ENCODE results near the gene SUSD2. TPM values are rescaled to one million over a fixed set of nuclear protein-coding genes. Genes with fewer than 3 reads are reported as not detected.
"Not testable (repeated sequence)": the region's sequence is repeated elsewhere in the genome, so short reads cannot be mapped to it uniquely, and the experiment has no call there.

Gene SUSD2
- polyA plus RNA-seq, 1 donor (not counting 4 experiments of a cell fraction or from before 2014, with no cell fraction given), result 0.01 TPM

DNA sequence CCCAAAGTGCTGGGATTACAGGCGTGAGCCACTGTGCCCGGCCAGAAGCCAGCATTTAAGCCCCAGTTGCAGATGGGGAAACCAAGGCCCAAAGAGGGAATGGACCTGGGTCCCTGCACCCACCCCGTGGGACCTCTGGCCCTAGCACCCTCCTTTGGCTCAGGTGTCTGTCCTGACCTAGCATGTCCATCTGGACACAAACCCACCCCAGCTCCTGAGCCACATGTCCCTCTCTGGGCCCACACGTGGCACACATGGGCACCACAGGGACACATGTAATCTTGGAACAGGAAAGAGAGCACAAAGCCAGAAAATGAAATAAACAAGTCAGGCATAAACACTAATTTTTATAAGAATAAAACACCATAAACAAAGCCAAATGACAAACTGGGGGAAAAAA lies 54.0 kb downstream of the SUSD2 start:
- H3K9me1 ChIP-seq (ENCODE audit: control insufficient read depth, extremely low read depth, insufficient read depth, low read length), result no peaks in the 10 kb centered on the region
- H3K27me3 ChIP-seq (ENCODE audit: control insufficient read depth, extremely low read depth, insufficient read depth, low read length), result no peaks in the 10 kb centered on the region
- no peak for FAIRE-seq
- no peak for DNase-seq (ENCODE audit: low read depth, low spot score)
- H4K20me1 ChIP-seq (ENCODE audit: control insufficient read depth, extremely low read depth, insufficient read depth, low read length), result no peaks in the 10 kb centered on the region
- TF ChIP-seq EZH2 (IDR thresholded peaks at IDR 0.05; ENCODE audit: low read length), result no peak
- TF ChIP-seq, protein P1, sequence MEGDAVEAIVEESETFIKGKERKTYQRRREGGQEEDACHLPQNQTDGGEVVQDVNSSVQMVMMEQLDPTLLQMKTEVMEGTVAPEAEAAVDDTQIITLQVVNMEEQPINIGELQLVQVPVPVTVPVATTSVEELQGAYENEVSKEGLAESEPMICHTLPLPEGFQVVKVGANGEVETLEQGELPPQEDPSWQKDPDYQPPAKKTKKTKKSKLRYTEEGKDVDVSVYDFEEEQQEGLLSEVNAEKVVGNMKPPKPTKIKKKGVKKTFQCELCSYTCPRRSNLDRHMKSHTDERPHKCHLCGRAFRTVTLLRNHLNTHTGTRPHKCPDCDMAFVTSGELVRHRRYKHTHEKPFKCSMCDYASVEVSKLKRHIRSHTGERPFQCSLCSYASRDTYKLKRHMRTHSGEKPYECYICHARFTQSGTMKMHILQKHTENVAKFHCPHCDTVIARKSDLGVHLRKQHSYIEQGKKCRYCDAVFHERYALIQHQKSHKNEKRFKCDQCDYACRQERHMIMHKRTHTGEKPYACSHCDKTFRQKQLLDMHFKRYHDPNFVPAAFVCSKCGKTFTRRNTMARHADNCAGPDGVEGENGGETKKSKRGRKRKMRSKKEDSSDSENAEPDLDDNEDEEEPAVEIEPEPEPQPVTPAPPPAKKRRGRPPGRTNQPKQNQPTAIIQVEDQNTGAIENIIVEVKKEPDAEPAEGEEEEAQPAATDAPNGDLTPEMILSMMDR (optimal IDR thresholded peaks at IDR 0.05 in 1 of 3, IDR thresholded peaks at IDR 0.05 in 1 of 3, conservative IDR thresholded peaks at IDR 0.05 in 1 of 3; ENCODE audit: extremely low read depth in 1 of 3, insufficient read depth in 2 of 3, low read length in 3 of 3), result no peak
- no peaks in the 10 kb centered on the region for H3K36me3 ChIP-seq (ENCODE audit: control insufficient read depth in 2 of 2, extremely low read depth in 1 of 2, insufficient read depth in 2 of 2, low read length in 2 of 2)
- H3K4me1 ChIP-seq (ENCODE audit: control insufficient read depth, extremely low read depth, insufficient read depth, low read length), result no peaks in the 10 kb centered on the region
- dilution Hi-C loops (cut with MboI; ENCODE audit: extremely low pct_ligation_motif_present, low sequenced_read_pairs), result no loop called here
- no peaks in the 10 kb centered on the region for H3K9me3 ChIP-seq (ENCODE audit: control insufficient read depth, low read depth, low read length)
- no peak overlapping the region for H3K27ac ChIP-seq (ENCODE audit: control insufficient read depth, insufficient read depth, low read length)
- no peak overlapping the region for H3K4me2 ChIP-seq (ENCODE audit: control insufficient read depth, extremely low read depth, insufficient read depth, low read depth, low read length)
- H3K4me3 ChIP-seq (ENCODE audit: control insufficient read depth in 2 of 3, extremely low read depth in 1 of 3, insufficient read depth in 2 of 3, low read depth in 1 of 3, low read length in 3 of 3), result no peak overlapping the region
- no peaks in the 10 kb centered on the region for H3K79me2 ChIP-seq (ENCODE audit: control insufficient read depth, insufficient read depth, low read length)
- no peak overlapping the region for H3K9ac ChIP-seq (ENCODE audit: control insufficient read depth, extremely low read depth, insufficient read depth, low read length)
- H2AFZ ChIP-seq (ENCODE audit: control insufficient read depth, low read length), result no peak overlapping the region

GRCh38 chr22:24236656-24237055 lies 55.4 kb downstream of the SUSD2 start:
- no peak overlapping the region for H2AFZ ChIP-seq (ENCODE audit: control insufficient read depth, low read length)
- no peaks in the 10 kb centered on the region for H3K4me1 ChIP-seq (ENCODE audit: control insufficient read depth, extremely low read depth, insufficient read depth, low read length)
- H3K27ac ChIP-seq (ENCODE audit: control insufficient read depth, insufficient read depth, low read length), result no peak overlapping the region
- H4K20me1 ChIP-seq (ENCODE audit: control insufficient read depth, extremely low read depth, insufficient read depth, low read length), result no peaks in the 10 kb centered on the region
- dilution Hi-C loops (cut with MboI; ENCODE audit: extremely low pct_ligation_motif_present, low sequenced_read_pairs), result no loop called here
- H3K9me1 ChIP-seq (ENCODE audit: control insufficient read depth, extremely low read depth, insufficient read depth, low read length), result no peaks in the 10 kb centered on the region
- no peak overlapping the region for H3K9ac ChIP-seq (ENCODE audit: control insufficient read depth, extremely low read depth, insufficient read depth, low read length)
- no peak overlapping the region for H3K4me2 ChIP-seq (ENCODE audit: control insufficient read depth, extremely low read depth, insufficient read depth, low read depth, low read length)
- no peaks in the 10 kb centered on the region for H3K27me3 ChIP-seq (ENCODE audit: control insufficient read depth, extremely low read depth, insufficient read depth, low read length)
- FAIRE-seq (no peak), DNase-seq (ENCODE audit: low read depth, low spot score) (no peak)
- TF ChIP-seq, protein P1 (optimal IDR thresholded peaks at IDR 0.05 in 1 of 3, IDR thresholded peaks at IDR 0.05 in 1 of 3, conservative IDR thresholded peaks at IDR 0.05 in 1 of 3; ENCODE audit: extremely low read depth in 1 of 3, insufficient read depth in 2 of 3, low read length in 3 of 3), result no peak
- no peak for TF ChIP-seq EZH2 (IDR thresholded peaks at IDR 0.05; ENCODE audit: low read length)
- H3K4me3 ChIP-seq (ENCODE audit: control insufficient read depth in 2 of 3, extremely low read depth in 1 of 3, insufficient read depth in 2 of 3, low read depth in 1 of 3, low read length in 3 of 3), result no peak overlapping the region
- H3K36me3 ChIP-seq (ENCODE audit: control insufficient read depth in 2 of 2, extremely low read depth in 1 of 2, insufficient read depth in 2 of 2, low read length in 2 of 2), result no peaks in the 10 kb centered on the region
- no peaks in the 10 kb centered on the region for H3K79me2 ChIP-seq (ENCODE audit: control insufficient read depth, insufficient read depth, low read length)
- no peaks in the 10 kb centered on the region for H3K9me3 ChIP-seq (ENCODE audit: control insufficient read depth, low read depth, low read length)

- H3K79me2 ChIP-seq (ENCODE audit: control insufficient read depth, insufficient read depth, low read length); dilution Hi-C loops (cut with MboI; ENCODE audit: extremely low pct_ligation_motif_present, low sequenced_read_pairs); H4K20me1 ChIP-seq (ENCODE audit: control insufficient read depth, extremely low read depth, insufficient read depth, low read length); H3K9ac ChIP-seq (ENCODE audit: control insufficient read depth, extremely low read depth, insufficient read depth, low read length); H3K27me3 ChIP-seq (ENCODE audit: control insufficient read depth, extremely low read depth, insufficient read depth, low read length); DNase-seq (ENCODE audit: low read depth, low spot score); H3K36me3 ChIP-seq (ENCODE audit: control insufficient read depth in 2 of 2, extremely low read depth in 1 of 2, insufficient read depth in 2 of 2, low read length in 2 of 2); H3K9me1 ChIP-seq (ENCODE audit: control insufficient read depth, extremely low read depth, insufficient read depth, low read length); H3K4me1 ChIP-seq (ENCODE audit: control insufficient read depth, extremely low read depth, insufficient read depth, low read length); H2AFZ ChIP-seq (ENCODE audit: control insufficient read depth, low read length); H3K9me3 ChIP-seq (ENCODE audit: control insufficient read depth, low read depth, low read length); H3K4me3 ChIP-seq (ENCODE audit: control insufficient read depth in 2 of 3, extremely low read depth in 1 of 3, insufficient read depth in 2 of 3, low read depth in 1 of 3, low read length in 3 of 3); H3K27ac ChIP-seq (ENCODE audit: control insufficient read depth, insufficient read depth, low read length); FAIRE-seq; H3K4me2 ChIP-seq (ENCODE audit: control insufficient read depth, extremely low read depth, insufficient read depth, low read depth, low read length): not testable (repeated sequence)
Observed at GRCh38 chr22:24238101-24238694, 56.9 kb downstream of the SUSD2 start.

Data from keratinocyte (primary cell).